Activated CD4-positive, alpha-beta T cell treated with anti-CD3 and anti-CD28 coated beads, Interleukin-2, Interleukin-6, amounts not matched to agents 100 ng/mL and 50 ng/mL, durations not matched to agents 16 hours and 8 hours (primary cell): ENCODE data around the gene WDR55.
A peak's percentile ranks its signal among the peaks of the same experiment; 100 is the strongest.
"Not testable (repeated sequence)": the region's sequence is repeated elsewhere in the genome, so short reads cannot be mapped to it uniquely, and the experiment has no call there.

Experiments
- DNase-seq: peaks from one replicate; pipeline ENCODE4 v3.0.0-alpha.2; 2020

WDR55 gene

GRCh38 chr5:140658870-140659269 is 5.8 kb upstream of the WDR55 start:
- DNase-seq, result no peak

- not testable (repeated sequence) for DNase-seq
Observed at GRCh38 chr5:140660371-140660770, 4.3 kb upstream of the WDR55 start.

GRCh38 chr5:140664030-140664358 is 710 bp upstream of the WDR55 start:
- no peak for DNase-seq

- not testable (repeated sequence) for DNase-seq
Observed at GRCh38 chr5:140671035-140671434, 6.3 kb downstream of the WDR55 start.

GRCh38 chr5:140671472-140672125 is 6.9 kb downstream of the WDR55 start:
- DNase-seq, result no peak

GRCh38 chr5:140672455-140673186 is 7.9 kb downstream of the WDR55 start:
- DNase-seq, result no peak

GRCh38 chr5:140673187-140673976 is 8.7 kb downstream of the WDR55 start, which contains the start of gene DND1:
Gene DND1, minus strand, starts transcription at chr5:140673576. Its CDS starts 34 bp downstream, at chr5:140673542.
- no peak for DNase-seq

- no peak for DNase-seq
Observed at GRCh38 chr5:140674211-140674610, 9.5 kb downstream of the WDR55 start.

GRCh38 chr5:140674629-140675028 is 9.9 kb downstream of the WDR55 start:
- no peak for DNase-seq

- DNase-seq, result no peak
Observed at GRCh38 chr5:140677947-140678346, 13.2 kb downstream of the WDR55 start.

- DNase-seq, result no peak
Observed at GRCh38 chr5:140678993-140679392, 14.3 kb downstream of the WDR55 start.

GRCh38 chr5:140690376-140690932 is 25.8 kb downstream of the WDR55 start:
- DNase-seq, result no peak

GRCh38 chr5:140690941-140691924 is 26.5 kb downstream of the WDR55 start, which contains the start of the genes HARS1 and HARS2:
Gene HARS1, minus strand, starts transcription at chr5:140691370. Its CDS starts 66 bp downstream, at chr5:140691304.
Gene HARS2, plus strand, starts transcription at chr5:140691455. Its CDS starts 194 bp downstream, at chr5:140691649.
- DNase-seq, result peak; percentile 94

GRCh38 chr5:140694276-140694675 is 29.6 kb downstream of the WDR55 start:
- no peak for DNase-seq

GRCh38 chr5:140696891-140697492 is 32.3 kb downstream of the WDR55 start:
- DNase-seq, result no peak

- peak; percentile 96 for DNase-seq
Observed at GRCh38 chr5:140700177-140701144, 35.8 kb downstream of the WDR55 start, which contains the start of gene ZMAT2. Gene ZMAT2, plus strand, starts transcription at chr5:140700447. Its CDS starts 14 bp downstream, at chr5:140700461.

GRCh38 chr5:140707812-140708211 is 43.1 kb downstream of the WDR55 start:
- no peak for DNase-seq

GRCh38 chr5:140708787-140709186 is 44.1 kb downstream of the WDR55 start:
- not testable (repeated sequence) for DNase-seq

- DNase-seq, result peak; percentile 96
Observed at GRCh38 chr5:140710899-140711552, 46.3 kb downstream of the WDR55 start.
